Brain microvascular endothelial cell (primary cell): ENCODE results near the gene GNPAT.

ENCODE experiments used
- DNase-seq: peaks from one replicate; pipeline ENCODE4 v3.0.0-alpha.2; 2020
- H3K27ac ChIP-seq: fragments of 250-450 bp; sonication (Bioruptor Pico); 2 replicates; pipeline ENCODE4 v1.5.1; 2020; ENCODE audit warnings: mild to moderate bottlenecking, moderate library complexity
- H3K27me3 ChIP-seq: fragments of 250-450 bp; sonication (Bioruptor Pico); replicated peaks from 2 replicates; pipeline ENCODE4 v1.5.1; 2020; ENCODE audit warnings: mild to moderate bottlenecking
- H3K36me3 ChIP-seq: fragments of 250-450 bp; sonication (Bioruptor Pico); replicated peaks from 2 replicates; pipeline ENCODE4 v1.5.1; 2020; ENCODE audit warnings: mild to moderate bottlenecking
- H3K4me3 ChIP-seq: 2 replicates; pipeline ENCODE4 v1.5.1; 2011; ENCODE audit warnings: low read depth, mild to moderate bottlenecking, control low read depth, low read length, moderate library complexity
- CTCF ChIP-seq: IDR thresholded peaks from 2 replicates; pipeline ENCODE4 v1.5.1; 2011; ENCODE audit warnings: low read depth, mild to moderate bottlenecking, moderate library complexity, low read length, control low read depth, inconsistent platforms; ENCODE audit errors: missing control alignments
- in situ Hi-C: cut with HindIII; loops from 2 replicates; pipeline ENCODE4 v1.10.0; 2017; ENCODE audit warnings: low sequenced_read_pairs, low pct_ligation_motif_present

Gene GNPAT

DNA sequence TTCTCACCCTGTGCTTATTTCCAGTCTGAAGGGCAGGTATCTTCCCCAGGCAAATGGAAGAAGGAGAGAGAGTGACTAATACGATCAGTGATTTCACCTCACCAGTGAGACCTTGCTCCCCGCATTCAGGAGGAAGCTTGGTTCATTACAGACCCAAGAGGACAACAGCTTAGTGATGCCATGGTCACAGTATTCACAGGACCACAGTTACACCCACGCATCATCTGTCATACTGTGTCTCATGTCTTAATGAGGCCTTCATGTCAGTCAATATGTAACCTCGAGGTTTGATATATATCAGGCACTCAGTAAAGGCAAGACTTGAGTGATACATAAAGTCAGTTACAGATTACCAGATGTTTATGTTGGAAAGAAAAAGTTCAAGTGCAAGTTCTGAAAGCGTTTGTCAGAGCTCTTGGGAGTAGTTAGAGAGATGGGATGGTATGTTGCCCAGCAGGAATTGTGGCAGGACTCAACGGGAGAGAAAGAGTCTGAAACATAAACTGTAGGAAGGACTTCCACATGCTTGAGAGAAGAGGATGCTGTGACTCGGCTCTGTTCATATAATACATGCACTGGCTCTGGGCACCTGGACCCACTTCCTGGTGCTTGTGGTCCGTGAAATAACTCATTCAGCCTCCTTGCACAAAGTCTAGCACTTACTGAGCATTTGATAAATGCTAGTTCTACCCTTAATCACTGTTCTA is 33.3 kb downstream of the GNPAT start:
- no peak for TF ChIP-seq CTCF
- DNase-seq, result no peak
- Histone ChIP-seq H3K27ac (no peak overlapping the region), H3K36me3 (peaks cover 22% of the 10 kb centered on the region), H3K27me3 (no peaks in the 10 kb centered on the region), H3K4me3 (no peak overlapping the region)
- in situ Hi-C loops, result no loop called here

- in situ Hi-C loops, result no loop called here
- no peak overlapping the region for H3K27ac ChIP-seq
- H3K27me3 ChIP-seq, result no peaks in the 10 kb centered on the region
- peaks cover 17% of the 10 kb centered on the region for H3K36me3 ChIP-seq
- no peak overlapping the region for H3K4me3 ChIP-seq
- DNase-seq, result no peak
- TF ChIP-seq CTCF, result no peak
These were observed 37.2 kb downstream of the GNPAT start for GRCh38 chr1:231278100-231278790.

- in situ Hi-C loops, result no loop called here
- peaks cover 15% of the 10 kb centered on the region for H3K36me3 ChIP-seq
- peak; percentile 35 for DNase-seq
- H3K27ac ChIP-seq, result no peak overlapping the region
- no peak overlapping the region for H3K4me3 ChIP-seq
- TF ChIP-seq CTCF, result no peak
- H3K27me3 ChIP-seq, result no peaks in the 10 kb centered on the region
These were observed 38.1 kb downstream of the GNPAT start for GRCh38 chr1:231279081-231279480.

DNA sequence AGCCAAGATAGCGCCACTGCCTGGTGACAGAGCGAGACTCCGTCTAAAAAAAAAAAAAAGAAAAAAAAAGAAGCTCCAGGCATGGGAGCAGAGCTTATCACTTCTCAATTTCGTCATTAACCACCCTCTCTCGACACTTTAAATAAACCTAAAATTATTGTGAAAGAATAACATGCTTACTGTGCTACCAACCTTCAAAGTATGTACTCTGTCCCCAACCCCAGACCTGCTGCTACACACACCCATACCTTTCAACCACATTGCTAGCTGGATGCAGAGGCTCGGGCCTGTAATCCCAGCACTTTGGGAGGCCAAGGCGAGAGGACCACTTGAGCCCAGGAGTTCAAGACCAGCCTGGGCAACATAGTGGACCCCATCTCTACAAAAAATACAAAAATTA is 38.7 kb downstream of the GNPAT start:
- in situ Hi-C loops, result no loop called here
- no peak for DNase-seq

GRCh38 chr1:231284441-231284840 is 43.4 kb downstream of the GNPAT start:
- H3K27me3 ChIP-seq, result no peaks in the 10 kb centered on the region
- no peak for TF ChIP-seq CTCF
- no peak overlapping the region for H3K27ac ChIP-seq
- H3K4me3 ChIP-seq, result no peak overlapping the region
- no peaks in the 10 kb centered on the region for H3K36me3 ChIP-seq
- in situ Hi-C loops, result no loop called here
- DNase-seq, result no peak

More for the DNA sequence above, 38.7 kb downstream of the GNPAT start:
- no peak overlapping the region for H3K4me3 ChIP-seq
- H3K27ac ChIP-seq, result no peak overlapping the region
- no peak for TF ChIP-seq CTCF
- no peaks in the 10 kb centered on the region for H3K27me3 ChIP-seq
- peaks cover 13% of the 10 kb centered on the region for H3K36me3 ChIP-seq
